Measurements from ENCODE around the gene ZC3H7A. TPM values are rescaled to one million over a fixed set of nuclear protein-coding genes. Genes with fewer than 3 reads are reported as not detected.
A peak's percentile ranks its signal among the peaks of the same experiment; 100 is the strongest.

ZC3H7A gene
- total RNA-seq, 4 donors from 2014 or later: 32.7 to 65.8 (median 41.9) TPM

DNA sequence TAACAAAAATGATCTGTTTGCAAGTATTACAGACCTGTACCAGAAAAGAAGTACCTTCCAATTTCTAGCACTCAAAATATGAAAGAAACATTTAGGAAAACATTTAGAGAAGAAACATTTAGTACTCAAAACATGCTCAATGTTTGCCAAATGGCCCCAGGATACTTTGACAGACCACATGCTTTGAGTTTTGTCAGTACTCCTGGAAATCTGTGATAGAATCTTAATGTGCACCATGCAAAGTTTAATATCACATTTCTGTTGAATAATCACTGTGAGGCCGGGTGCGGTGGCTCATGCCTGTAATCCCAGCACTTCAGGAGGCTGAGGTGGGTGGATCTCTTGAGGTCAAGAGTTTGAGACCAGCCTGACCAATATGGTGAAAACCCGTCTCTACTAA lies 8.5 kb upstream of the ZC3H7A start:
- H3K27me3 ChIP-seq: no peaks in the 10 kb centered on the region
- WGBS: 58% methylated on average over 3 of the region's 3 CpGs
- H3K36me3 ChIP-seq: no peaks in the 10 kb centered on the region
- no peak for DNase-seq (ENCODE audit: low spot score in 2 of 2)
- TF ChIP-seq EP300 (IDR thresholded peaks at IDR 0.05) (no peak), POLR2AphosphoS5 (IDR thresholded peaks at IDR 0.05) (no peak), POLR2A (IDR thresholded peaks at IDR 0.05) (no peak)
- TF ChIP-seq, protein P1, sequence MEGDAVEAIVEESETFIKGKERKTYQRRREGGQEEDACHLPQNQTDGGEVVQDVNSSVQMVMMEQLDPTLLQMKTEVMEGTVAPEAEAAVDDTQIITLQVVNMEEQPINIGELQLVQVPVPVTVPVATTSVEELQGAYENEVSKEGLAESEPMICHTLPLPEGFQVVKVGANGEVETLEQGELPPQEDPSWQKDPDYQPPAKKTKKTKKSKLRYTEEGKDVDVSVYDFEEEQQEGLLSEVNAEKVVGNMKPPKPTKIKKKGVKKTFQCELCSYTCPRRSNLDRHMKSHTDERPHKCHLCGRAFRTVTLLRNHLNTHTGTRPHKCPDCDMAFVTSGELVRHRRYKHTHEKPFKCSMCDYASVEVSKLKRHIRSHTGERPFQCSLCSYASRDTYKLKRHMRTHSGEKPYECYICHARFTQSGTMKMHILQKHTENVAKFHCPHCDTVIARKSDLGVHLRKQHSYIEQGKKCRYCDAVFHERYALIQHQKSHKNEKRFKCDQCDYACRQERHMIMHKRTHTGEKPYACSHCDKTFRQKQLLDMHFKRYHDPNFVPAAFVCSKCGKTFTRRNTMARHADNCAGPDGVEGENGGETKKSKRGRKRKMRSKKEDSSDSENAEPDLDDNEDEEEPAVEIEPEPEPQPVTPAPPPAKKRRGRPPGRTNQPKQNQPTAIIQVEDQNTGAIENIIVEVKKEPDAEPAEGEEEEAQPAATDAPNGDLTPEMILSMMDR (IDR thresholded peaks at IDR 0.05): no peak
- H3K27ac ChIP-seq: no peak overlapping the region
- H3K4me1 ChIP-seq: no peaks in the 10 kb centered on the region
- H3K4me3 ChIP-seq: no peak overlapping the region
- no peaks in the 10 kb centered on the region for H3K9me3 ChIP-seq

DNA sequence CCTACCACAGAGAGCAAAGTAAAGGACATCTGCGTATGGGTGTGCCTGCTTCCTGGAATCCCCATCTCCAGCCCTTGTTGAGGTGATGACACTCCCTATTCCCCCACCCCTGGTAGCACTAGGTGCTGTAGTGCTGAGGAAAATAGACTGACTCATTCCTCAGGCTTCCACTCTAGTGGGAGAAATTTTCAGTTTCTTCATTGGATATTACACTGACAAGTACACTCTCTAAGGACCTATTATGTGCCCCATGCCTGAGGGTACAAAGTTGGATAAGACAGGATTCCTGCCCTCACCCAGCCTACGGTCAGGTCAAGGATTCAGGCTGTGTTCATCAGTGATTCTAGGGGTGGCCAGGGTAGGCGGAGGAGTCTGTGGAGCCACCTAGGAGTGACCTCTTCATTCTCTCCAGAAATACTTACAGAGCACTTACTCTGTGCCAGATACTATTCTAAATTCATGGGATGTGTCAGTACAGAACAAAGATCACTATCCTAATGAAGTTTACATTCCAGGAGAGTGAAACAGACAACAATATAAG lies 4.5 kb upstream of the ZC3H7A start:
- no peaks in the 10 kb centered on the region for H3K36me3 ChIP-seq
- no peak for DNase-seq (ENCODE audit: low spot score in 2 of 2)
- no peak for TF ChIP-seq POLR2A (IDR thresholded peaks at IDR 0.05)
- TF ChIP-seq EP300 (IDR thresholded peaks at IDR 0.05): no peak
- no peak for TF ChIP-seq POLR2AphosphoS5 (IDR thresholded peaks at IDR 0.05)
- TF ChIP-seq, protein P1 (IDR thresholded peaks at IDR 0.05): no peak
- no peak overlapping the region for H3K4me3 ChIP-seq
- no peaks in the 10 kb centered on the region for H3K27me3 ChIP-seq
- H3K9me3 ChIP-seq: no peaks in the 10 kb centered on the region
- WGBS: 60% methylated on average over 3 of the region's 3 CpGs
- no peak overlapping the region for H3K27ac ChIP-seq
- peaks cover 24% of the 10 kb centered on the region for H3K4me1 ChIP-seq

DNA sequence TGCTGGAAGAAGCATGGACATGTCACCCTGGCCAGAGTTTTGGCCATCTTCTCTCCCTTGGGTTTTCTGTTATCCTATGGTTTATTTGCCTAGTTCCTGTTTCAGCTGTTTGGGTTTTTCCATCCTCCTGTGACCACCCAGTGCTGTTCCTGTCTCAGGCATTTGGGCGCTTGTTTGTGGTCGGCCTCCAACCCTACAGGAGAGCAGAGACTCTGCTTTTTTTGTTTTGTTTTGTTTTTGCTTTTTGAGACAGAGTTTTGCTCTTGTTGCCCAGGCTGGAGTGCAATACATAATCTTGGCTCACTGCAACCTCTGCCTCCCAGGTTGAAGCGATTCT lies 3.3 kb upstream of the ZC3H7A start:
- Histone ChIP-seq H3K36me3 (no peaks in the 10 kb centered on the region), H3K4me1 (peaks cover 35% of the 10 kb centered on the region), H3K27me3 (no peaks in the 10 kb centered on the region), H3K9me3 (no peaks in the 10 kb centered on the region), H3K4me3 (no peak overlapping the region), H3K27ac (no peak overlapping the region)
- WGBS: 92% methylated on average over 3 of the region's 3 CpGs
- TF ChIP-seq, protein P1 (IDR thresholded peaks at IDR 0.05): no peak
- no peak for TF ChIP-seq POLR2A (IDR thresholded peaks at IDR 0.05)
- no peak for TF ChIP-seq EP300 (IDR thresholded peaks at IDR 0.05)
- no peak for TF ChIP-seq POLR2AphosphoS5 (IDR thresholded peaks at IDR 0.05)
- DNase-seq (ENCODE audit: low spot score in 2 of 2): no peak

DNA sequence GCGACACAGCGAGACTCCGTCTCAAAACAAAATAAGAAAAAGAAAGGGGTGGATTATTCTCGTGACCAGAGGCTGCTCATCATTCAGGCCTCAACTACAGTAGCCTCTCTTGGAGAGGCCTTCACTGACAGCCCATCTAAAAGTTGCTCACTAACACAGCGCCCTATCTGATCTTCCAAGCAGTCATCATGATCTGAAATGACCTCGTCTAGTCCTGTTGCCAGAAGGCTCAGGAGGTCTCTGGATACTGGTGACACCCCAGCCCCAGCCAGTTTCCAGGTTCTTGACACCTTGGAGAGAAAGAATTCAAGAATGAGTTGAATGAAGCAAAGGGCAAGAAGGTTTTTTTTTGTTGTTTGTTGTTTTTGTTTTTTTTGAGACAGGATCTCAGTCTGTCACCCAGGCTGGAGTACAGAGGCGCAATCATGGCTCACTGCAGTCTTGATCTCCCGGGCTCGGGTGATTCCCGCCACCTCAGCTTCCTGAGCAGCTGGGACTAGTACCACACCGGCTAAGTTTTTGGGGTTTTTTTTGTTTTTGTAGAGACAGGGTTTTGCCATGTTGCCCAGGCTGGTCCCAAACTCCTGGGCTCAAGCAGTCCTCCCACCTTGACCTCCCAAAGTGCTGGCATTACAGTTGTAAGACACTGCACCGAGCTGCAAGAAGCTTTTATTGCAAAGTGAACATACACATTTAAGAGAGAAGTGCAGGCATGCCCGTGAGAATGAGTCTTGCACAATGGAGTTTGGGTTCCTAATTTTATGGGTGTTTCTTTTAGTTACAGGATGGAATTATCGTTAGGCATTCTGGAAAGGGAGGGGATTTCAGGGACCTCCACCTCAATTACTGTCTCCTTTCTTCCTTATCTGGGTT lies 2.7 kb upstream of the ZC3H7A start:
- Histone ChIP-seq H3K27me3 (no peaks in the 10 kb centered on the region), H3K4me1 (peaks cover 41% of the 10 kb centered on the region), H3K27ac (peak overlapping the region; percentile 2), H3K4me3 (no peak overlapping the region), H3K9me3 (no peaks in the 10 kb centered on the region), H3K36me3 (no peaks in the 10 kb centered on the region)
- TF ChIP-seq POLR2A (IDR thresholded peaks at IDR 0.05): no peak
- TF ChIP-seq POLR2AphosphoS5 (IDR thresholded peaks at IDR 0.05): no peak
- TF ChIP-seq, protein P1 (IDR thresholded peaks at IDR 0.05): no peak
- 69% methylated on average over 14 of the region's 14 CpGs for WGBS
- DNase-seq (ENCODE audit: low spot score in 2 of 2): no peak

DNA sequence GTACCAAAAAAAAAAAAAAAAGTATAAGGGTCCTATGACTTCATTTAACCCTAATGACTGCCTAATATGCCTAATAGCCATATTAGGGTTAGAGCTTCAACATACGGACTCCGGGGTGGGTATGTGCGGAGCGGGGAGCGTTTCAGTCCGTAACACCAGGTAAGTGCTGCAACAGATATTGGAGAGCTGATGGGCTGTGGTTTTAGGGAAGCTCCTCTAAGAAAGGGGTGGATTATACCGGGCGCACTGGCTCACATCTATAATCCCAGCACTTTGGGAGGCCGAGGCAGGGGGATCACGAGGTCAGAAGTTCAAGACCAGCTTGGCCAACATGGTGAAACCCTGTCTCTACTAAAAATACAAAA lies 1.9 kb upstream of the ZC3H7A start:
- H3K4me1 ChIP-seq: peaks cover 48% of the 10 kb centered on the region
- H3K27me3 ChIP-seq: no peaks in the 10 kb centered on the region

More for the DNA sequence above, 1.9 kb upstream of the ZC3H7A start:
- H3K36me3 ChIP-seq: no peaks in the 10 kb centered on the region
- no peak overlapping the region for H3K4me3 ChIP-seq
- DNase-seq (ENCODE audit: low spot score in 2 of 2): no peak
- TF ChIP-seq POLR2A (IDR thresholded peaks at IDR 0.05) (no peak), POLR2AphosphoS5 (IDR thresholded peaks at IDR 0.05) (no peak), EP300 (IDR thresholded peaks at IDR 0.05) (no peak)
- TF ChIP-seq, protein P1 (IDR thresholded peaks at IDR 0.05): no peak
- H3K9me3 ChIP-seq: no peaks in the 10 kb centered on the region
- H3K27ac ChIP-seq: peak overlapping the region; percentile 96
- 93% methylated on average over 10 of the region's 10 CpGs for WGBS

Data from suprapubic skin (tissue), 4 donors.